GM18907 (cell line): ENCODE data around the gene SLC39A5.
"Not testable (repeated sequence)": the region's sequence is repeated elsewhere in the genome, so short reads cannot be mapped to it uniquely, and the experiment has no call there.

Experiments
- ATAC-seq: cut with Tn5 transposase; IDR thresholded peaks from one replicate; pipeline ENCODE4 v1.9.1; 2021; ENCODE audit warnings: mild to moderate bottlenecking, moderate library complexity; ENCODE audit not compliant: unreplicated experiment

SLC39A5 gene

DNA sequence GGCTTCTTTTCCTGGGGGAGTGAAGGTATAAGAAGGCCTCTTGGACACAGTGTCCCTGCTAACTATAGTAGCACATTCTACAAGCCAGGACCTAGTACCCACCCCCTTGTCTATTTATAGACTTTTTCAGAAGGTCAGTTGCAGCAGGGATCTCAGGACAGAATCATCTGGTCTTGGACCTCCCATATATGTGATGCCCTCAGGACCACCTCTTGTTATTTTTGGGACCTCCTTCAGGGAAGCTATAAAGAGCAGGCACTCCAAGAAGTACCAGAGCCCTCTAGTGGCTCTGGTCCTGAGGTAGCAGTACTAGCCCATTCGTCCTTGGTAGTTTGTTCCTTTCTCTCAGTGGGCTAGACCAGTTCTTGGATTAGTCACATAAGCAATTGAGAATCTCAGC, 41.2 kb downstream of the SLC39A5 start:
- ATAC-seq: no peak

DNA sequence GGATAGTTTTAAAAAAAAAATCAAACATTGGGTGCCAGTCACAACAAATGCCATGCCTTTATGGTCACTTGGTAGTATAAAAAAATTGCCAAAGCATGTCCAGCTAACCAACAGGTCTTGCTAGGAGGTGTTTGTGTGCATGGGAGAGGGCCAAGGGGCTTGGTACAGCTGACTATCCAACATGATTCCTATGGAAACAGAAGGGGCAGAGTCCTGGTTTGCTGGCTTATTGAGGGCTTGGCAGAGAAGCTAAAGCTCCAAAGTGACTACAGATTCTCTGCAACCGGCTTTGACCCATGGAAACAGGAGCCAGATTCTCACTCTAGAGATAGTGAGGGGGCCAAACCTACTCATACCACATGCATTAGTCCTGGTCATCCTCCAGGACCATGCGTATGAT, 42.6 kb downstream of the SLC39A5 start:
- ATAC-seq: not testable (repeated sequence)

DNA sequence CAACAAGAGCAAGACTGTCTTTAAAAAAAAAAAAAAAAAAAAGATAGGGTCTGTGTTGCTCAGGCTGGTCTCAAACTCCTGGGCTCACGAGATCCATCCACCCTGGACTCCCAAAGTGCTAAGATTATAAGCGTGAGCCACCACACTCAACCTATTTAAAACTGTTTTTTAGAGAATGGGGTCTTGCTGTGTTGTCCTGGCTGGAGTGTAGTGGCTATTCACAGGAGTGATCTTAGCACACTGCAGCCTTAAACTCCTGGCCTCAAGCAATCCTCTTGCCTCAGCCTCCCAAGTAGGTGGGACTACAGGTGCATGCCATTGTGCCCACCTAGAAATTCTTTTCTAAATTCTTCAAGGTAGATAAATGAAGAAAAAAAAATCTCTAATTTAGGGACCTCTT, 44.4 kb downstream of the SLC39A5 start:
- no peak for ATAC-seq

DNA sequence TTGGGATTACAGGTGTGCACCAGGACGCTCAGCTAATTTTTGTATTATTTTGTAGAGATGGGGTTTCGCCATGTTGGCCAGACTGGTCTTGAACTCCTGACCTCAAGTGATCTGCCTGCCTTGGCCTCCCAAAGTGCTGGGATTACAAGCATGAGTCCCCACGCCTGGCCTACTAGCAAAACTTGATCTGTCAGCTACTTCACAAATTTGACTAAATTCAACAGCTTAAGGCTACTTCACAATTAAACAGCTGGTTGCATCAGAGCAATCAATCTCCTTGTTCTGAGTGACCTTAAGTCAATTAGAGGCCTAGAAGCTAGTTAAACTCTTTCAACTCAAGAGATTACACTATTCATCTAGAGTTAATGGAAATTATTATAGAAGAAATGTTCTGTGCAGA, 49.1 kb downstream of the SLC39A5 start:
- ATAC-seq: no peak

DNA sequence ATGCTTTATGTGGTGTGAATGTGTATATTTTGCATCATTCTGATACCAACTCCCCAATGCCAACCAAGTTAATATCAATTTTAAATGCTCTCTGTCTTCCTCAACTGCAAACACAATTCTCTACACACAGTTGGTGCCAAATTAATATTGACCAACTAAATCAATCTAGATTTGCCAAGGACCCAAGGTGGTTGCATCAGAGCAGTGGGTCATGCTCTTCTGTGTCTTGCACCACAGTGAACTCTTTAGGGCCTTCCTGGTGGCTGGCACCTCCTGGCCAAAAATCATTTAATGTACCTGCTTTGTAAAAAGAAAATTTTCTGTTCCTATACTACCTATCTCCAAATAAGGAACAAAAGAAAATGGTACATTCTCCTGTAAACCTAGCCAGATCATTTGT, 51.0 kb downstream of the SLC39A5 start:
- no peak for ATAC-seq

DNA sequence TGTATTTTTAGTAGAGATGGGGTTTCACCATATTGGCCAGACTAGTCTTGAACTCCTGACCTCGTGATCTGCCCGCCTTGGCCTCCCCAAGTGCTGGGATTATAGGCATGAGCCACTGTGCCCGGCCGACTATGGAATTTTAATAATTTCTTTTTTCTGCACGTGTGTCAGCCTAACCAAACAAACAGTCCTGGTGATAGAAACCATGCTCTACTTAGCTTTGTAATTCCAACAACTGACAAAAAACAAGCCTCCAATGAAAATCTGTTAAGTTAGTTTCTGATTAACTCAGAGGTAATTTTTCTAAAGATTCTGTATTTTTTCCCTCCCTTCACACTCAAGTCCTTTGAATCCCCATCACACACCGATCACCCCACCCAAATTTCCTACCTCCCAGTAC, 52.2 kb downstream of the SLC39A5 start:
- no peak for ATAC-seq

DNA sequence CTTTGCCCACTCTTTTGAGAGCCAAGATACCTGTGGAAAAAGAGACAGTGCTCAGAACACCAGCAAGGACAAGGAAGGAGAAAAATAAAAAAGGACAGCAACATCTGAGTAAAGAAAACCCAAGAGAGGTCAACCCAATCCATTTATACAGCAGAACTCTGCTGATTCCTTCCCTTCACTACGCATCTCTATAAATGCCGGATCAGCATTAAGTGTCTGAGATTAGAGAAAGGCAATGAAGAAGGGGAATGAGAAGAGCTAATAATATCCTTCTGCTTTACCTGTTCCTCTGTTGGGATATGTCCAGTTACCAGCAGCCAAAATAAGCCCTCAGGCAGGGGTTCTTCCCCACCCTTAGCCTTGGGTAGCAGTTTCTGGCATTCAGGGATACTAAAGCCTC, 52.7 kb downstream of the SLC39A5 start:
- ATAC-seq: no peak

DNA sequence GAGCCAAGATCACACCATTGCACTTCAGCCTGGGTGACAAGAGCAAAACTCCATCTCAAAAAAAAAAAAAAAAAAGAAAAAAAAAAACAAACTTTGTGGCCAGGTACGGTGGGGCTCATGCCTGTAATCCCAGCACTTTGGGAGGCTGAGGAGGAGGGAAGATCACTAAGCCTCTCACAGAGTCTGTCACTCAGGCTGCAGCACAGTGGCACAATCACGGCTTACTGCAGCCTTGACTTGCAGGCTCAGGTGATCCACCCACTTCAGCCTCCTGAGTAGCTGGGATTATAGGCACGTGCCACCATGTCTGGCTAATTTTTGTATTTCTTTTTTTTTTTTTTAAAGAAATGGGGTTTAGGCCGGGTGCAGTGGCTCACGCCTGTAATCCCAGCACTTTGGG, 54.4 kb downstream of the SLC39A5 start:
- ATAC-seq: not testable (repeated sequence)

DNA sequence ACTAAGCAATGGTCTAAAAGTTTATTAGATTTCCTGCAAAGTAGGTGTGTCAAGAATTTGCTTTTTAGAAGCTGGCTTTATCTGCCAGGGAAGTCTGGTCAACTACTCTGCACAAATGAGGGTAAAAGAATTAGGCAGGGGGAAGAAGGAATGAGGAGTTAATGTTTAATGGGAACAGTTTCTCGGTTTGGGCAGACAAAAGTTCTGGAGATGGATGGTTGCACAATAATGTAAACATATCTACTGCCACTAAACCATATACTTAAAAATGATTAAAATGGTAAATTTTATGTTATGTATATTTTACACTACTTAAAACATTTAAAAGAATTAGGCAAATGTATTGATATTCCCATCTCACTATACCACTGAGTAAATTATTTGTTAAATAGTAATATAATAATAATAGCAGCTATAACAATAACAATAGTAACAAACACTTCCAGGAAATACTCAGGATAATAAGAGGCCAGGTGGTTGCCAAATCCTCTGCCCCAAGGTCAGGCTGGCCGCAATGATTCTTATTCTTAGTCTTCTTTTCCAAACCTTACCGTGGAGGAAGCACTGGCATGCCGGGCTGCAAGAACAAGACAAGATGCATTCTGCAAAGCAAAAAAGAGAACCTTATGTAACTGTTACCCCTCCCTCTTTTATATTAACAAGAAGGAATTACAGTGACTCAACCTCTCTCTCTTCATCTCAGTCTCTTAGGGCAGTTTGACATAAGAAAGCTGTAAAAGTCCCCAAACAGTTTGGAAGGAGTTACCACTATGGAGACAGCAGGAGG, 56.4 kb downstream of the SLC39A5 start:
- ATAC-seq: no peak
